AML-193 (cell line): Measurements from ENCODE around the gene LRRC59.
"Not testable (repeated sequence)": the region's sequence is repeated elsewhere in the genome, so short reads cannot be mapped to it uniquely, and the experiment has no call there.

Experiments
- DNase-seq, 2 experiments: peaks; one replicate each; lab custom pipeline; 2025; lab: John Stamatoyannopoulos, UW

The LRRC59 gene

DNA sequence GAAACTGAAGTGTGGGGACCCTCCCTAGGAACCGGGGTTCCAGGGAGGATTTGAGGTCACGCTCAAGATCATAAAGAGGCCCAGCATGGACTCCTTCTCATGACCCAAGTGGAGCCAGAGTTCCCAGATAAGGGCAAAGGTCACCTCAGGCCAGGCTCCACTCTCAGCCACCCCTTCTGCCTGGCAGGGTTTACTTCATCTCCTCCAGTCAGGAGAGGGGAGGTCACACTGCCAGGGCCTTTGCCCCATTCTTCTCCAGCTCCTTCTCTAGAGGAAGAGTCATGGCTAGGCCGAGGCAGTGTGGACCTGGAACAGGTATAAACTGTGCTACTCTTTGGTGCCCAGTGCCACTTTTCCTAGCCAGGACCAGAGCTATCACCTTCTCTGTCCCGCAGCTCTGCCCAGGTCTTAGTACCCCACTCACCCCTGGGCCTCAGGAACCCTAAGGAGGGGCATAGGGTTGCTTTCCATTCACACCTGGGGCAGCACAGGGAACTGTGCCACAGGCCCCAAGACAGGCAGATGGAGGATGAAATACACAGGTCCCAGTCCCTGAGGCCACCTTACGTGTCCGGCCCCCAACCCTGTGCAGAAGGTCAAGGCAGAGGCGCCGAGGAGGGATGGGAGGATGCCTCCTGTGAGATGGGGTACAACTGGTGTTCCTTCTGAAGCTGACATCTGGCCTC is 27.8 kb upstream of the LRRC59 start:
- DNase-seq: no peak

GRCh38 chr17:50424246-50424995 is 27.1 kb upstream of the LRRC59 start:
- no peak for DNase-seq

DNA sequence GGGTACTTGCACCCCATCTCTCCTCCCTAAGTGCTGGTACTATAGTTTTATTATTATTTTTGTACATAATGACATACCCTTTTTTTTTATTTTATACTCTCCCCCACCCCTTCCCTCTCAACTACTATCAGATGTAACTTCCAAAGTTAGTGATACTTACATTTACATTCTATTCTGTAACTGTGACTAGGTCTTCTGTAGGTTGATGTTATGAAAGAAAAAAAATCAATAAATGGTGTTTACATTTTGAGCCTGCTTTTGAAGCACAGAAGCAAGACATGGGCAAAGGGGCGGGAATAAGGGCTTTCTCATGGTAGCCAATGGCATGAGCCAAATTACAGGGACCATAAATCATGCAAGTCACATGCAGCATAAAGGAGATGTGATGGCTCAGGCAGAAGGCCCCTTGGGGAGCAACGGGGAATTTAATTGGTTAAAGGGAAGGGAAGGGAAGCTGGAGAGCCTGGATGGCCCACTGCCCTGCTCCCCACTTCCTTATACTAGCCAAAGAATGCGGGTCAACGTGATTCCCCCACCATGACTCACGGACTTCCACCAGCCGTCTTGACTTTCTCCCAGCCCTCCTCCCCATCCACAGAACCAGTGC is 26.3 kb upstream of the LRRC59 start:
- DNase-seq: no peak

DNA sequence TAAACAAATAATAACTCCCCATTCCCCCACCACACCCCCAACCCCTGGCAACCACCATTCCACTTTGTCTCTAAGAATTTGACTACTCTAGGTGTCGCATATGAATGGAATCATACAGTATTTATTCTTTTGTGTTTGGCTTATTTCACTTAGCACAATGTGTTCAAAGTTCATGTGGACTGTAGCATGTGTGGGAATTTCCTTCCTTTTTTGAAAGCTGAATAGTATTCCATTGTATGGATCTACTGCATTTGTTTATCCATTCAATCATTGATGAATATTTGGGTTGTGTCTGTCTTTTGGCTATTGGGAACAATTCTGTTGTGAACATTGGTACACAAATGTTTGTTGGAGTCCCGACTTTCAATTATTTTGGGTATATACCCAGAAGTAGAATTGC is 25.4 kb upstream of the LRRC59 start:
- DNase-seq: no peak

- DNase-seq: peak; percentile 63 to 69
Observed at GRCh38 chr17:50421308-50422051, 24.2 kb upstream of the LRRC59 start.

GRCh38 chr17:50420419-50421112 is 23.2 kb upstream of the LRRC59 start:
- no peak for DNase-seq

GRCh38 chr17:50419577-50419976 is 22.3 kb upstream of the LRRC59 start:
- DNase-seq: not testable (repeated sequence)

GRCh38 chr17:50414808-50415207 is 17.5 kb upstream of the LRRC59 start:
- no peak for DNase-seq

DNA sequence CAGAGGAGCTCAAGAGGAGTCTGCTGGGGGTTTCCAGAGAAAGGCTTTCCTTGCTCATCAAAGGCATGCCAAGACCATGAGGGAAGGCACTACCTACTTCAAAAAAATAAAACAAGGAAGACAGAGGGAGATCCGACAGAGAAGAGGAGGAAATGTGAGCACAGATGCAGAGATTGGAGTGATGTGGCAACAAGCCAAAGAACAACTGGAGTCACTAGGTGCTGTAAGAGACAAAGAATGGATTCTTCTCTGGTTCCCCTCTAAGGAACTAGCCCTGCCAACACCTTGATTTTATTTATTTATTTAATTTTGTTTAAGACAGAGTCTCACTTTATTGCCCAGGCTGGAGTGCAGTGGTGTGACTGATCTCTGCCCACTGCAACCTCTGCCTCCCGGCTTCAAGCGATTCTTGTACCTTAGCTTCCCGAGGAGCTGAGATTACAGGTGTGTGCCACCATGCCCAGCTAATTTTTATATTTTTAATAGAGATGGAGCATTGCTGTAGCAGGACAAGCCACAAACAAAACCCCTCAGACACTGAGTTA is 14.9 kb upstream of the LRRC59 start:
- no peak for DNase-seq

DNA sequence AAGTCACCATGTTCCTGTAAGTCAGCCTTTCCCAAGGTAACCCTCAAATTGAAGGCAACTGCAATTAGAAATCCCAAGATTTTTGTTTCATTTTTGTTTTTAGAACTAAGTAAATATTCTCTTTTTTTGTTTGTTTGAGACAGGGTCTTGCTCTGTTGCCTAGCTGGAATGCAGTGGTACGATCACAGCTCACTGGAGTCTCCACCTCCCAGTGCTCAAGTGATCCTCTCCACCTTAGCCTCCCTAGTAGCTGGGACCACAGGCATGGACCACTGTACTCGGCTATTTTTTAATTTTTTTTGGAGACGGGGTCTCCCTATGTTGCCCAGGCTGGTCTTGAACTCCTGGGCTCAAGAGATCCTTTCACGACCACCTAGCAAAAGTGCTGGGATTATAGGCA is 10.6 kb upstream of the LRRC59 start:
- no peak for DNase-seq

DNA sequence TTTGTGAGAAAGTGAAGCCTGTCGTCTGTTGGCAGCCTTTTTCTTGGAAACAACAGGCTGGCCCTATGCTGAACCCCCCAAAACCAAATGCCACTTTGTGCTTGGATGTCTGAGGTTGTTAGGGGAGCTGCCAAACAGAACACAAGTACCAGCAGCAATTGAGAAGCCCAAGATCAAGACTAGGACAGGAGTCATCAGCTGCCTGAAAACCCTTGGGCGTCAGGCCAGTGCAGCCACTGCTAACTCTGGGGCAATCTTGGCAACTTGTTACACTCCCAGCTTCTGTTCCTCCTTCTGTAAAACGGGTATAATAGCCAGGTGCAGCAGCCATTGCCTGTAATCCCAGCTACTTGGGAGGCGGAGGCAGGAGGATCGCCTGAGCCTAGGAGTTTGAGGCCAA is 9.3 kb upstream of the LRRC59 start:
- DNase-seq: no peak

DNA sequence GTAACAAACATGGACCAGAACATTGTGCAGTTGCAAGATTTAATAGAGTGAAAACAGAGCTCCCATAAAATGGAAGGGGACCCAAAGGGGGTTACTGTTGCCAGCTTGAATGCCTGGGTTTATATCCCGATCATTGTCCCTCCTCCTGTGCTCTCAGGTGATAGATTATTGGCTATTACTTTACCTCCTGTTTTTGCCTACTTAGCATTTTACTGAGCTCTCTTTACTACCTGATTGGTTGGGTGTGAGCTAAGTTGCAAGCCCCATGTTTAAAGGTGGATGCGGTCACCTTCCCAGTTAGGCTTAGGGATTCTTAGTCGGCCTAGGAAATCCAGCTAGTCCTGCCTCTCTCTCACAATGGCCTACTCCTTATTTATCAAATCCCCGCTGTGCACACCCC is 8.0 kb upstream of the LRRC59 start:
- DNase-seq: not testable (repeated sequence)

DNA sequence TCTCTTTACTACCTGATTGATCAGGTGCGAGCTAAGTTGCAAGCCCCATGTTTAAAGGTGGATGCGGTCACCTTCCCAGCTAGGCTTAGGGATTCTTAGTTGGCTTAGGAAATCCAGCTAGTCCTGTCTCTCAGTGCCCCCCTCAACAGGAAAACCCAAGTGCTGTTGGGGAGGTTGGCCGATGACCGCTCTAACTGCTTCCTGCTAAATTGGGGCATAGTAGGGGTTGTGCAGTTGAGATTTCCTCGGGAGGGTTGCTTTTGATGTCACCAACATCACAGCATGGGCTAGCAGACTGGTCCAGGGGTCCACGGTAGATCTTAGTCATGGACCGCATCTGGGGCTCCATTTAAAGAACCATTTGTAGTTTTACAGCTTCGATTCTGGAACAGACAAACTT is 2.3 kb upstream of the LRRC59 start:
- DNase-seq: not testable (repeated sequence)

- not testable (repeated sequence) for DNase-seq
Observed at GRCh38 chr17:50398672-50399071, 1.3 kb upstream of the LRRC59 start.

DNA sequence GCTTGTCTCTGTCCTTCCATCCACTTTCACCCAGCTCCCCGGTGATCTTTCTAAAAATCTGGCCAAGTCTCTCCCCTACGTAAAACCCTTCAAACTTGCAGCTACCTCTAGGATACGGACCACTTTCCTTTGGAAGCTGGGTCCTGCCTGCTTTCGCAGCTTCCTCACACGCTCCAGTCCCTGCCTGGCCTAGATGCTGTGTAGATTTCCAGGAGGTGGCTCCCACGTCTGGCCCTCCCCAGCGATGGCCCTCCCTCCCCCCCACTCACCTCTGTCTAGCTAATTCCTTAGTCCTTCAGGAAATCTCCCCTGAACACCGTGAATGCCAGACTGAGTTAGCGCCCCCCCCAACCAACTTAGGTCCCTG is 579 bp upstream of the LRRC59 start:
- no peak for DNase-seq

GRCh38 chr17:50396261-50397110 is 837 bp downstream of the LRRC59 start:
- DNase-seq: peak; percentile 67 to 74

DNA sequence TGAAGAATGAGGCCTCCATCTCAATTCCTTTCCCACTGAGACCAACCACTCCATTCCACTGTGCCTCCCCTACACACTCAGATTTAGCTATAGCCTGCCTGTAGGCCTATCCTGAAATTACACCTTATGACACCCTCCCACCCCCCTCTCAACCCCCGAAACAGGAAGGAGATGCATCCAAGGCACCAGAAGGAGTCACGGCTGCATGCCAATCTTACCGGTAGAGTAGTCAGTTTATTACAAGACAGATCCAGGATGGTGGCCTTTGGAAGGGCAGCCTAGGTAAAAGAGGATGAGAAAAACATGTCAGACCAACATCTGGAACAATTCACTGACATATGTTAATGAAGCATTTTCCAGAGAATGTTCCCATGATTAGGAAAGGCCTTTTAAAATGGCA is 2.6 kb downstream of the LRRC59 start:
- no peak for DNase-seq

DNA sequence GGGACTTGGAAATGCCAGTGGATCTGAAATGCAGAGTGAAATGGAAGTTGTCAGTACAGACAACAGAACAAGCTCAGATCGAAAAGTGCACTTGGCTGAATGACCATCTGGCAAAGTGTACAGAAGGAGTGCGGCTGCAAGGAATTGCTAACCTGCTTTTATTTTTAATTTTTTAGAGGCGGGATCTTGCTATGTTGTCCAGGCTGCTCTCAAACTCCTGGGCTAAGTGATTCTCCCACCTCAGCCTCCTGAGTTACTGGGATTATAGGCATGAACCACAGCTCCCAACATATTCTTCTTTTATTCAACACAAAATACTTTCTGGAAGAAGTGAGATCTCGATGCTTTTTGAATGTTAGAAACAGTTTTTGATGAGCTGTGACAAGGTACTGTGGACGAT is 3.6 kb downstream of the LRRC59 start:
- no peak for DNase-seq

GRCh38 chr17:50392621-50393020 is 4.7 kb downstream of the LRRC59 start:
- no peak for DNase-seq

DNA sequence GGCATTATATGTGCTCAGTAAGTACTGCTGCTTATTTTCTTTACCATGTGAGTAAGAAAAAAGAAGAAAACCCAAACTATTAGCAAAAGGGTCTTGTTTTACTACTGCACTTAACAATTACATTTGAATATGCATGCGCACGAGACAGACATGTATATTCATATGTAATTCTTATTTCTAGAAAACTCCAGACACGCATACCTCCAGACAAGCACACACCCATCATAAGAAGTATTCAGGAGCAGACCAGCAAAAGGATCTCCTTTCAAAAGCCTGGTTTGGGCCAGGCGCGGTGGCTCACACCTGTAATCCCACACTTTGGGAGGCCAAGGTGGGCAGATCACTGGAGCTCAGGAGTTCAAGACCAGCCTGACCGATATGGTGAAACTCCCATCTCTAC is 7.8 kb downstream of the LRRC59 start:
- DNase-seq: no peak

DNA sequence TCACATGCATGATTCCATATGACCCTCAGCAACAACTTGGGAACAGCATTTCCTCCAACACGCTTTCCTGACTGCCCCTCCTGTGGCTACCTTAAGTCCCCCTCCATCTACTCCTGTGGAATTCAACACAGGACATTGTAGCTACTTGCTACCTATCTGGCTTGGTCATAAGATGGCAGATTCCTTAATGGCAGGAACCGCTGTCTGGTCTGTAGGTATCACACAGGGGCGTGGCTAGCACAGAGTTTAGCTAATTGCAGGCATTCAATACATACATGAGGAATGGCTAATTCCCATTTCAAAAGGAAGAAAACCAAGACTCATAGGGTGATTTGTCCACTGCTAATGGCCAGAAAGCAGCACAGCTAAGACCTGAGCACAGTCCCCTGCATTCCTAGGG is 8.6 kb downstream of the LRRC59 start:
- DNase-seq: no peak
